H1 (cell line): ENCODE measurements around the gene NRIP3. TPM values are rescaled to one million over a fixed set of nuclear protein-coding genes. Genes with fewer than 3 reads are reported as not detected.

ENCODE experiments used
- CTCF ChIA-PET: fragments of 300-600 bp; sonication (Branson Sonifier 250); formaldehyde crosslinking; loops from one replicate; lab custom pipeline; 2021; ENCODE audit not compliant: partially characterized antibody; lab: Charles Lee
- POLR2A ChIA-PET: fragments of 300-600 bp; sonication (Branson Sonifier 250); formaldehyde crosslinking; loops from one replicate; lab custom pipeline; 2021; ENCODE audit warnings: inconsistent platforms; ENCODE audit not compliant: partially characterized antibody; lab: Charles Lee
- DNase-seq, 2 experiments: peaks; one replicate each; pipeline versions ENCODE4 v3.0.0 to v3.0.0-alpha.2; 2010 to 2022; ENCODE audit warnings: low spot score in 2 of 2, low read depth in 1 of 2, mixed read lengths in 1 of 2
- FAIRE-seq: peaks from 2 replicates; lab custom pipeline; 2011; peaks lifted over from hg19 to GRCh38; lab: Jason Lieb, UNC
- H2AFZ ChIP-seq: 2 replicates; pipeline ENCODE4 v1.8.1; 2012; ENCODE audit warnings: low read length, inconsistent platforms
- H2AK5ac ChIP-seq: 2 replicates; pipeline ENCODE4 v1.6.1; 2013; ENCODE audit warnings: low read depth, low read length
- H2BK120ac ChIP-seq: replicated peaks from 2 replicates; pipeline ENCODE3; 2013; ENCODE audit warnings: low read depth, low read length, inconsistent platforms
- H2BK12ac ChIP-seq: 2 replicates; pipeline ENCODE4 v1.6.1; 2013; ENCODE audit warnings: low read depth, low read length
- H2BK15ac ChIP-seq: 2 replicates; pipeline ENCODE4 v1.6.1; 2013; ENCODE audit warnings: low read length
- H2BK20ac ChIP-seq: 2 replicates; pipeline ENCODE4 v1.6.1; 2013; ENCODE audit warnings: low read length
- H2BK5ac ChIP-seq: 2 replicates; pipeline ENCODE4 v1.6.1; 2013; ENCODE audit warnings: low read depth, low read length
- H3K14ac ChIP-seq: 2 replicates; pipeline ENCODE4 v1.6.1; 2013; ENCODE audit warnings: inconsistent platforms; ENCODE audit not compliant: insufficient read length
- H3K18ac ChIP-seq: 2 replicates; pipeline ENCODE4 v1.6.1; 2013; ENCODE audit warnings: low read length; ENCODE audit errors: extremely low read depth
- H3K23ac ChIP-seq: 2 replicates; pipeline ENCODE4 v1.6.1; 2013; ENCODE audit warnings: inconsistent platforms; ENCODE audit not compliant: insufficient read length
- H3K23me2 ChIP-seq: 2 replicates; pipeline ENCODE4 v1.6.1; 2013; ENCODE audit warnings: low read depth, low read length
- H3K27ac ChIP-seq: 2 replicates; pipeline ENCODE4 v1.6.1; 2011; ENCODE audit warnings: low read depth, low read length, inconsistent platforms
- H3K27me3 ChIP-seq, 4 experiments: replicated peaks in 1 of 4; 1 replicate in 1 of 4; 2 replicates in 3 of 4; pipeline versions ENCODE4 v1.6.1 to v1.8.1; 2011 to 2013; ENCODE audit warnings: low read length in 3 of 4, mild to moderate bottlenecking in 3 of 4, inconsistent platforms in 2 of 4, mixed read lengths in 2 of 4, moderate library complexity in 1 of 4; ENCODE audit not compliant: control insufficient read depth in 3 of 4, insufficient read depth in 3 of 4; ENCODE audit errors: extremely low read depth in 1 of 4
- H3K36me3 ChIP-seq, 4 experiments: 2 replicates each; pipeline versions ENCODE4 v1.6.1 to v1.8.1; 2011 to 2013; ENCODE audit warnings: mild to moderate bottlenecking in 4 of 4, low read length in 3 of 4, moderate library complexity in 2 of 4, control low read depth in 1 of 4, inconsistent platforms in 1 of 4; ENCODE audit not compliant: insufficient read depth in 4 of 4, control insufficient read depth in 2 of 4
- H3K4ac ChIP-seq: replicated peaks from 2 replicates; pipeline ENCODE3; 2013; ENCODE audit warnings: low read length, low read depth, mixed read lengths, inconsistent platforms; ENCODE audit not compliant: insufficient read length
- H3K4me1 ChIP-seq, 4 experiments: replicated peaks in 1 of 4; 1 replicate in 1 of 4; 2 replicates in 3 of 4; pipeline versions ENCODE4 v1.6.1 to v1.8.1; 2011 to 2013; ENCODE audit warnings: low read length in 3 of 4, inconsistent platforms in 2 of 4, mixed read lengths in 1 of 4; ENCODE audit not compliant: insufficient read depth in 4 of 4, control insufficient read depth in 3 of 4
- H3K4me2 ChIP-seq, 2 experiments: 2 replicates each; pipeline versions ENCODE4 v1.6.1 to v1.8.1; 2011 to 2013; ENCODE audit warnings: low read depth in 2 of 2, low read length in 2 of 2, control low read depth in 1 of 2, inconsistent platforms in 1 of 2, mild to moderate bottlenecking in 1 of 2; ENCODE audit not compliant: insufficient read depth in 1 of 2
- H3K4me3 ChIP-seq, 4 experiments: fragments of 200-600, 300-600 bp in 1 of 4; sonication (generic), shearing (Covaris generic), sonication (Bioruptor Twin) in 1 of 4; 2 replicates each; pipeline versions ENCODE4 v1.5.1 to v1.8.1; 2011 to 2016; ENCODE audit warnings: low read length in 4 of 4, low read depth in 3 of 4, control low read depth in 2 of 4, inconsistent platforms in 2 of 4, mild to moderate bottlenecking in 2 of 4, mixed read lengths in 1 of 4, moderate library complexity in 1 of 4; ENCODE audit not compliant: insufficient read depth in 2 of 4; ENCODE audit errors: extremely low read depth in 1 of 4
- H3K56ac ChIP-seq: replicated peaks from 2 replicates; pipeline ENCODE3; 2013; ENCODE audit warnings: low read depth, mild to moderate bottlenecking, mixed read lengths, low read length, inconsistent platforms; ENCODE audit not compliant: insufficient read length
- H3K79me1 ChIP-seq: 2 replicates; pipeline ENCODE4 v1.6.1; 2013; ENCODE audit warnings: low read depth, low read length, control low read depth
- H3K79me2 ChIP-seq, 2 experiments: 2 replicates each; pipeline versions ENCODE4 v1.6.1 to v1.8.1; 2012 to 2013; ENCODE audit warnings: low read length in 2 of 2, mild to moderate bottlenecking in 2 of 2, inconsistent platforms in 1 of 2; ENCODE audit not compliant: insufficient read depth in 2 of 2, control insufficient read depth in 1 of 2
- H3K9ac ChIP-seq, 4 experiments: replicated peaks in 1 of 4; 1 replicate in 1 of 4; 2 replicates in 3 of 4; pipeline versions ENCODE4 v1.6.1 to v1.8.1; 2011 to 2013; ENCODE audit warnings: low read depth in 3 of 4, low read length in 3 of 4, control low read depth in 2 of 4, mild to moderate bottlenecking in 2 of 4, moderate library complexity in 2 of 4, inconsistent platforms in 1 of 4; ENCODE audit errors: extremely low read depth in 1 of 4
- H3K9me3 ChIP-seq, 2 experiments: 2 replicates each; pipeline versions ENCODE4 v1.6.1 to v1.8.1; 2012 to 2013; ENCODE audit warnings: mild to moderate bottlenecking in 2 of 2, moderate library complexity in 2 of 2, control low read depth in 1 of 2, inconsistent platforms in 1 of 2, low read depth in 1 of 2, low read length in 1 of 2, mixed read lengths in 1 of 2; ENCODE audit not compliant: insufficient read depth in 2 of 2
- H4K20me1 ChIP-seq, 2 experiments: replicated peaks in 1 of 2; 2 replicates each; pipeline versions ENCODE3 to v1.8.1; 2011 to 2013; ENCODE audit warnings: inconsistent platforms in 2 of 2, low read length in 2 of 2, mild to moderate bottlenecking in 1 of 2; ENCODE audit not compliant: insufficient read depth in 2 of 2, control insufficient read depth in 1 of 2
- H4K5ac ChIP-seq: 2 replicates; pipeline ENCODE4 v1.6.1; 2013; ENCODE audit warnings: low read length, low read depth, mixed read lengths, inconsistent platforms; ENCODE audit not compliant: insufficient read length
- H4K8ac ChIP-seq: 2 replicates; pipeline ENCODE4 v1.8.0; 2013; ENCODE audit warnings: mild to moderate bottlenecking, moderate library complexity, low read length, inconsistent platforms; ENCODE audit not compliant: insufficient read depth; ENCODE audit errors: extremely low read depth
- H4K91ac ChIP-seq: replicated peaks from 2 replicates; pipeline ENCODE3; 2013; ENCODE audit warnings: low read length, mixed read lengths, inconsistent platforms; ENCODE audit not compliant: insufficient read length
- CBX8 ChIP-seq: fragments of 300-800, 300-1000 bp; sonication (generic); IDR thresholded peaks from 2 replicates; pipeline ENCODE4 v1.7.1; 2016; ENCODE audit warnings: low read depth, low read length, borderline replicate concordance
- WGBS, 2 experiments: shearing (Covaris generic) in 1 of 2; methylation state at CpG; one replicate each; pipeline versions ENCODE4 v1.1.6 to v1.1.7; 2013 to 2015; ENCODE audit warnings: low lambda C conversion rate in 2 of 2, mixed read lengths in 2 of 2, inconsistent platforms in 1 of 2, low coverage in 1 of 2, missing lambda C conversion rate in 1 of 2; ENCODE audit not compliant: insufficient replicate concordance in 2 of 2, insufficient coverage in 1 of 2, insufficient read length in 1 of 2; ENCODE audit errors: extremely low coverage in 1 of 2, missing lambda C conversion rate in 1 of 2; 5-methylcytosine and 5-hydroxymethylcytosine counted together
- polyA plus RNA-seq, 7 experiments: library from polyadenylated mRNA; depleted of rRNA in 3 of 7; stranded (reverse) in 5 of 7; unstranded in 2 of 7; fragments of >200 nt in 5 of 7; fragments of 200-250 nt in 2 of 7; gene quantifications; 1 replicate in 5 of 7; 2 replicates in 1 of 7; 4 replicates in 1 of 7; pipeline versions ENCODE4 v1.2.1 to v1.2.3, GENCODE V29; 2011 to 2013; ENCODE audit warnings: missing spikeins in 2 of 7, mixed read lengths in 2 of 7
- total RNA-seq: library from RNA; stranded (reverse); fragmentation: NEBNext Ultra II Directional; extraction: Animal tissue kit (Norgen Biotek cat#: 25700); gene quantifications from 2 replicates; pipeline ENCODE4 v1.2.1, GENCODE V29; 2021

The NRIP3 gene
- total and polyA plus RNA-seq, 2 of the 8 experiments (the other 6 are each of a cell fraction or from before 2014, with no cell fraction given): 3.9 to 7.1 TPM

GRCh38 chr11:9025101-9025850, 21.5 kb upstream of the NRIP3 start:
- ChIA-PET CTCF (interaction anchor here (1.1 to 8.1 kb wide), 3 partner anchors 9 to 12 kb away, joined by 3 to 90 read pairs (median 3); no protein-coding TSS in a partner anchor), POLR2A (interaction anchor here (1.0 kb wide), 1 partner anchor 12 kb away, joined by 3 read pairs; no protein-coding TSS in a partner anchor)
- no peaks in the 10 kb centered on the region; a peak in 2 of 7 replicates for H3K4me1 ChIP-seq
- no peak overlapping the region for H2BK5ac ChIP-seq
- H3K79me1 ChIP-seq: no peaks in the 10 kb centered on the region
- no peaks in the 10 kb centered on the region for H3K9me3 ChIP-seq
- no peak overlapping the region for H4K8ac ChIP-seq
- H3K4ac ChIP-seq: no peak overlapping the region
- no peak overlapping the region for H3K56ac ChIP-seq
- H4K91ac ChIP-seq: no peak overlapping the region
- H3K79me2 ChIP-seq: no peaks in the 10 kb centered on the region; a peak in 1 of 4 replicates
- no peak overlapping the region for H3K18ac ChIP-seq
- no peak overlapping the region for H2AK5ac ChIP-seq
- H3K27me3 ChIP-seq: no peaks in the 10 kb centered on the region; a peak in 1 of 7 replicates
- H3K36me3 ChIP-seq: no peaks in the 10 kb centered on the region
- TF ChIP-seq CBX8: no peak
- 0 out of 7 replicates have a peak overlapping the region, but pooled peaks of 1 of the 4 experiments have one; percentile 6 for H3K9ac ChIP-seq
- no peaks in the 10 kb centered on the region for H4K20me1 ChIP-seq
- H2BK15ac ChIP-seq: no peak overlapping the region
- no peak overlapping the region for H2BK120ac ChIP-seq
- H3K14ac ChIP-seq: no peak overlapping the region
- H2BK12ac ChIP-seq: no peak overlapping the region
- FAIRE-seq (no peak), DNase-seq (no peak)
- no peak overlapping the region for H3K23ac ChIP-seq
- no peak overlapping the region for H3K27ac ChIP-seq
- H3K4me3 ChIP-seq: no peak overlapping the region
- no peak overlapping the region for H3K4me2 ChIP-seq
- 84% methylated on average over 9 of the region's 9 CpGs; no CpG with 5 or more reads in 1 of the 2 experiments for WGBS, 2 experiments
- H3K23me2 ChIP-seq: no peaks in the 10 kb centered on the region
- no peak overlapping the region for H4K5ac ChIP-seq
- H2BK20ac ChIP-seq: no peak overlapping the region
- H2AFZ ChIP-seq: no peak overlapping the region
